DMS153 (cell line): ENCODE results near the gene WFIKKN2.
A peak's percentile ranks its signal among the peaks of the same experiment; 100 is the strongest.

Source experiments
- DNase-seq: peaks from one replicate; lab custom pipeline; 2025; lab: John Stamatoyannopoulos, UW

Gene WFIKKN2

GRCh38 chr17:50834429-50835300 lies 721 bp upstream of the WFIKKN2 start:
- DNase-seq = no peak

- no peak for DNase-seq
Measured at GRCh38 chr17:50836826-50837225, 1.4 kb downstream of the WFIKKN2 start.

DNA sequence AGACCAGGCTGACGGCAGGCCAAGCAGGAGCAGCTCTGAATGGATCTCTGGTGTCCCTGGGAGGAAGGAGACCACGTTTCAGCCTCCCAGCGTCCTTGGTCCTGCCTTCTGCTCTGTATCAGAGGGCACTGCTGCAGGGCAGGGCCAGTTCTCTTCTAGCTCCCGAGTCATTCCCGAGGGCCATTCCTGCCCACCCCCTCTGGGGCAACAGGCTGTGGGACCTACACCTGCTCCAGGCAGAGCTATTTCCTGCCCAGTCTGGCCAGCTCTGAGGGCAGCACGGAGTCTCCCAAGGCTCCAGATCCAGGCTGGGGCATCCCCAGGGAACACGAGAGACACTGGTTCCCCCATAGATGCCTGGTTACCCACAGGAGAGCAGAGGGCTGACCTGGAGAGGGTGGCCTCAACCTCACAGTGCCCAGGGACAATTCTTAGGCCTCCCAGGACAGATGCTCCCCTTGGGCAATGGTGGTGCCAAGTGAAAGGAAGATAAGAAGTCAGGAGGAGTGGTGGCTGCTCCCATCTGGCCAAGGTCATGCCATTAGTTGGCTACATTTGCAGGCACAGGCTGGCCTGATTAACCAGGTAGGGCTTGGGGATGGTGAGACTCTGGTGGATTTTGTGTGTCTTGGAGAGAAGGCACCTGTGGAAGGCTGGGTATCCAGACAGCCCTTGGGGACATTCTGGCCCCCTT lies 2.0 kb downstream of the WFIKKN2 start:
- no peak for DNase-seq

DNA sequence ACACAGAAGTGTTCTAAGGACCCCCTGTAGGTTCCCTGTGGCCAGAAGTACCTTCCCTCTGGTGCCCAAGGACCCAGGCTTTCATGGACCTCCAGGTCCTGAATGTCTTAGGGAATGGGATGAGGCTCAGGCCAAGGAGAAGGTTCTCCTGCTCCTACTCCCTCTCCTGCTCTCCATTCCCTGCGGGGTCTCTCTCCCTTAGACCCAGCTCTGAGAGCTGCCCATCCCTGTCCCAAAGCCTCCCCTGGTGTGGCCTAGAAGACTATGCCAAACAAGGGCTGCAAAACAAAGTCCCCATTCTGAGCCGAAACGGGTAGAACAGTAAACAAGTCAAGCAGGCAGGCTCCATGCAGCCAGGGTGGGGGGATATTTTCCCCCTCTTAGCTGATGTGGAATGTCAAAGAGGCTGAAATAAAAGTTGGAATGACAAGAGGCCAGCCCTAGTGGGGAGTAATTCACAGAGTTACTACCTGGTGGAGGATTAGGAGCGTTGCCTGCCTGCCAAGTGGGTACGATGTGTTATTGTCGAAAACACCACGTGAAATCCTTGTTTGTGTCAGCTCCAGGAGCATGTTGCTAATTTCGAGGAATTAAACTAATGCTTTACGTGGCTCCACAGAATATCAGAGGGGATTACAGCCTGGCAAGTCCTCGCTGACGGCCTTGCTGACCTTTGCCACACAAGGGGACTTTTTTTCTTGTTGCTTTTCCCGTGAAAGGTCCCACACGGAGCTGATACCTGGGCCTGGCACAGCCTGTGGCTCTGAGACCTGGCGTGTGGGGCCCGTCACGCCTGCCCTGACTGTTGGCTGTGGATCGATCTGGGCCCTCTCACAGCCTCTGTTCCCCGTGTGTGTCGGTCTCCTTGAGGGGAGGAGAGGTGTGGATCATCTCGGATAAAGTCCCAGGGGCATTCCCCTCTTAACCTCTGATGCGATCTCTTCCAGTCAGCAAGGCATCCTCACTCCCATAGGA lies 2.9 kb downstream of the WFIKKN2 start:
- no peak for DNase-seq

DNA sequence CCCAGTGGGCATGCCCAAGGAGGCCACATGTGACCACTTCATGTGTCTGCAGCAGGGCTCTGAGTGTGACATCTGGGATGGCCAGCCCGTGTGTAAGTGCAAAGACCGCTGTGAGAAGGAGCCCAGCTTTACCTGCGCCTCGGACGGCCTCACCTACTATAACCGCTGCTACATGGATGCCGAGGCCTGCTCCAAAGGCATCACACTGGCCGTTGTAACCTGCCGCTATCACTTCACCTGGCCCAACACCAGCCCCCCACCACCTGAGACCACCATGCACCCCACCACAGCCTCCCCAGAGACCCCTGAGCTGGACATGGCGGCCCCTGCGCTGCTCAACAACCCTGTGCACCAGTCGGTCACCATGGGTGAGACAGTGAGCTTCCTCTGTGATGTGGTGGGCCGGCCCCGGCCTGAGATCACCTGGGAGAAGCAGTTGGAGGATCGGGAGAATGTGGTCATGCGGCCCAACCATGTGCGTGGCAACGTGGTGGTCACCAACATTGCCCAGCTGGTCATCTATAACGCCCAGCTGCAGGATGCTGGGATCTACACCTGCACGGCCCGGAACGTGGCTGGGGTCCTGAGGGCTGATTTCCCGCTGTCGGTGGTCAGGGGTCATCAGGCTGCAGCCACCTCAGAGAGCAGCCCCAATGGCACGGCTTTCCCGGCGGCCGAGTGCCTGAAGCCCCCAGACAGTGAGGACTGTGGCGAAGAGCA lies 4.4 kb downstream of the WFIKKN2 start:
- DNase-seq = no peak

GRCh38 chr17:50840311-50840851 lies 5.0 kb downstream of the WFIKKN2 start:
- DNase-seq = no peak

- no peak for DNase-seq
Measured at GRCh38 chr17:50841277-50841948, 6.0 kb downstream of the WFIKKN2 start.

DNA sequence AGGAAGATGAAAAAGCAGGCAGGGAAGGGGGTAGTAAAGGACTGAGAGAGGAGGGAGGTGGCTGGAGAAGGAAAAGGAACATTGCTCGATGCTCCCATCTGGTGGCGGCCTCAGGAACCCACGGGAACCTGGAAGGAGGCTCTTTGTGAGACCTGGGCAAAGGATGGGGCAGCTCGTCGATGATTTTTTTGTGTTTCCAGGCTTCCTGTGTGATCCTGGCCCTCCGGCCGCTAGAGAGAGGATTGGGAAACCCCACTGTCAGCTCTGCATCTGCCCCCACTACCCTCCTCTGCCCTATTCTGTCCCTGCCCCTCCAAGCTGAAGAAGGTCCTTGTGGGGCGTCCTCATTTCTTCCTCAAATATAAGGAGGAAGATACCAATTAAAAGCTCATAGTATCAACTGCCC lies 6.6 kb downstream of the WFIKKN2 start:
- peak; percentile 50 for DNase-seq

DNA sequence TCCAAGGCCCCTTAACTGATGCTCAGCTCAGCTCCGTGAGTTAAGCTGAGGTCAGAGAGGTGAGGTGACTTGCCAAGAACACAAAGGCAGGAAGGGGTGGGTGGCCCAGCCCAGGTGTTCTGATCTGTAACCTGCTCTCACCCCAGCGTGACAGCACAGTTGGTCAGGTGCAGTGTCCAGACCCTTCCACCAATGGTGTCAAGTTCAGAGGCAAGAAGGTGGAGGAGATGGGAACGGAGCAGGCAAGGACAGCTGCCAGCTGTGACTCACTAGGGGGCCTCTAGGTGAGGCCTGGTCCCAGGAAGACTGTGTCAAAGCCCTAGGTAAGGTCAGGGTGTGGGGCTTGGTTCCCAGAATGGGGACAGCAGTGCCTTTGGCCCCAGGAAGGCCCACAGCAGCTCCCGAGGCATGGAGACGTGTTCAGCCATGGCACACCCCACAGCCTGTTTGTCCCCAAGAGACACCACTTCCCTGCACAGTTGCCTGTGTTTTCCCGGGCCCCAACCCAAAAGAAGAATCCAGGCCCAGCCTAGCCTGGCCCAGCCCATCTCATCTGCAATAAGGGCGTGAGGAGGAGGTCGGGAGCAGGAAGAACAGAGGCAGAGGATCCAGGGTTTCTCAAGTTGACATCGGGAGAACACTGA lies 7.2 kb downstream of the WFIKKN2 start:
- no peak for DNase-seq

- no peak for DNase-seq
Measured at GRCh38 chr17:50843150-50843905, 7.9 kb downstream of the WFIKKN2 start.

DNA sequence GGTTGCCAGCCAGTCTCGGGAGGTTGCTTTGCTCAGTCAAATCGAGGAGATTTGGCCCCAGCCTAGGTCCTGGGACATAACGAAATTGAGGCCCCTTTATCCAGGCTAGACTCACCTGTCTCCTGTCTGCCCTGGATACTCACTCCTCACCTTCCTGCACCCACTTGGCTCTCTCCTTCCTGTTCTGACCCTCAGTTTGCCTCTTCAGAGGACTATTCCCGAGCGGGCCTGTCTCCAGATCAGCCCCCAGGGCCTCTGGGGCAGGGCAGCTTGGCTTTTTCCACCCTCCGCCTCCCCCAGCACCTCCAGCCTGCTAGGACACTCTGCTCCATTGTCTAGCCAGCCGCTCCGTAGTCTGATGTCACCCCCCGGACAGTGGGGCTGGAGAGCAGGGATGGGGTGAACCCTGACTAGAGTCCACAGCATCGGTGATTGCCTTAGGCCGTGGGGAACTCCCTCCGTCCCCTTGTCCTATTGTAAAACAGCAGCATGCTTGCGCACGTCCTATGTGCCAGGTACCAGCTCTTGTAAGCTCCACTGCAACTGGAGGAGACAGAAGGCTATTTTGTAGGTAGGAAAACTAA lies 8.8 kb downstream of the WFIKKN2 start:
- no peak for DNase-seq

DNA sequence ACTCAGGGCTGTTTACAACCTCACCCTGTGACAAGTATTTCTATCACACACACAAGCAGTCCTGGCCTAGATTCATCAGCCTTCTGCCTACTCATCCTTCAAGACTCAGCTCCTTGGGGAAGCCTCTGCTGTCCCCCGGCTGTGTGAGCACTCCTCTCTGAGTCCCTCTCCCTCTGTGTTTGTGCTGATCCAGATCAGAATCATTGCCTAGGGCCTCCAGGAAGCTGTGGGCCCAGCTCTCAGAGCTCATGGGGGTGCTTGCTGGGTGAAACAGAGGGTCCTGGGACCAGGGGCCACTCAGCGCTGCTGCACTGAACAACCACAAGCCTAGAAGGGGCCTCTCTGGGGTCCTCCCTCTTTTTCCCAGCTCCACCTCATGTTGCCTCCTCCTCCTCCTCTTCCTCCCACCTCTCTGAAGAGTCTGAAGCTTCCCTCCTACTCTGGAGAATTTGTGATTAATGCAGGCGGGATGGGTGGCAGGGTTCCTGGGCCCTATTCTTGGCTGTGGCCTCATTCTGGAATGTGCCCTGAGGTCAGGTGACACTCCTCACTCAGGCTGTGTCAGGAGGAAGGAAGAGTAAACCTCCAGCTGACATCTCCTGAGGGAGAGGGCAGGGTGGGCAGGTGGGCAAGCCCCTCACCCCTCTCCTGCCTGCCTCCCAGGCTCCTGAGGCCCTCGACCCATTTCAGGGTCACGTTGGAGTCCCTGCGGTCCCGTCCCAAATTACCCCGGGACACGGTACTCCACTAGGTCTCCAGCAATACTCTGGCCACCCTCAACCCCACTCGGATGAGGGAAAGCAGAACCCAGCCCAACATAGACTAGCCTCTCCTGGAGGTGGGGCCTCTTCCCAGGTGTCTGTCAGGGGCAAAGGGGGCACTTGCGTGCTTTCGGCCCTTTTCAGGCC lies 10.1 kb downstream of the WFIKKN2 start:
- DNase-seq = no peak

DNA sequence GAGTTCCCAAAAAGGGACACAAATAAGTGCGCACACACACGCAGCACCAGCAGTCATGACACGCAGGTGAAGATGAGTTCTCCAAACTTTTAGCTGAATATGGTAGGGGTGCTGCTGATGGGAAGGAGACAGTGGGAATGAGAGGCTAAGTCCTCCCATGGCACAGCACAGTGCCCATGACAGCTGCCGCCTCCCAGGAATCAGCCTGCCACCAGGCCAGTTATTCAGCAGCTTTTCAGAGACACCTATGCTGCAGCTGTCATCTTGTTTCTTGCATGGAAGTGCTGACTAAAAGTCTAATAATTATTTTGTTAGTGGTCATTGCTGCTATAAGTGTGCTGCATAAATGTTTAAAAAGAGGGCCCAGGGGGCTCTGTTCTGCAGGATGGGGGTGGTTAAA lies 12.2 kb downstream of the WFIKKN2 start:
- no peak for DNase-seq

DNA sequence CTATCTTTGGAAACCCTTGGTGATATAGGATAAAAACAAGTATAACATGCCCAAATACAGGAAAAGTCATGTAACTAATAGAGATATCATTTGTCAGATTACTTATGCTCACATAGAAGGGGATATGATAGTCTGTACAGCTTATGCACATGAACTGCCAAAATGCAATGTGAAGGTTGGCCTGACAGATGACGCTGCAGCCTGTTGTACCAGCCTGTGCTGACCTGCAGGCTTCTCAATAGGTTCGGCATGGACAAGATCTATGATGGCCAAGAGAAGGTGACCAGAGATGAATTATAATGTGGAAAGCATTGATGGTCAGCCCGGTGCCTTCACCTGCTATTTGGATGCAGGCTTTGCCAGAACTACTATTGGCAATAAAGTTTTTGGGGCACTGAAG lies 12.7 kb downstream of the WFIKKN2 start:
- no peak for DNase-seq

GRCh38 chr17:50848711-50849110 lies 13.3 kb downstream of the WFIKKN2 start:
- DNase-seq = no peak

DNA sequence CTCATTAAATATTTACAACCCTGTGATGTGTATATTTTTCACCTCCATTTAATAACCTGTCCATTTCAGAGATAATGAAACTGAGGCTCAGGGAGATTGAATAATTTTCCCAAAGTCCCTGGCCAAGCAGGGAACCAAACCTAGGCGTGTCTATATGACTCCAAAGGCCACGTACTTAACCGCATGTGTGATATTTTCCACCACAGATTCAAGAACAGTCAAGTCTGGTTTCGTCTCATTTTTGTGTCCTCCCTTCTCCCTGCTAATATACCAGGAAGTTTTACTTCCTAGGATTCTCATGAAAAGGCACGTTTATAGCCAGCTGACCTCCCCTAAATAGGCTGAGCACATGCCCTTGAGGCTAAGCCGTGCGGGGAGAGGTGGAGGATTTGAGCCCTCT lies 15.3 kb downstream of the WFIKKN2 start:
- no peak for DNase-seq

DNA sequence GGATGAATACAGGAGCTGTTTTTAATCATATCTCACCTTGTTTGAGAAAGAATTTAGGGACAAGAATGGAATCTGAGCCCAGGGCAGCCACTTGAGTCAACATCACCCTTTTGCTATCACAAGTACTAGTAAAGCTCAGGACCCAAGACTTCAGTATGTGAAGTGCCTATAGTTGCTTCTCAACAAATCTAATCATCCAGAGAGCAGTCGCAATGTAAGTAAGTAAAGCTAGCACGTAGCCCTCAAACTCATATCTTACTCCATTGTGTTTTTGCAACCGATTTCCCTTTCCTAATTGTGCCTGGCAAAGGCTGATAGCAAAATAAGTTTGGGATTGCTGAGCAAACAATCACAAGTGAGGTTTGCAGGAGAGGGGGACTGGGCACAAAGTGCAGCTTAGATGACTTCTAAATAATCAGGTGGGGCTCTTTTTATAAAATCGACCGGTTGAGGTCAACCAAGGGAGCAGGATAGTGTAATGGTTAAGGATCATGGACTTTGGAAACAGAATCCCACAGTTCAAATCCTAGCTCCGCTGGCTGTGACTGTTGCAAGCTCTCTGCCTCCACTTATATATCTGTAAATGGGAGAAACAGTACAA lies 17.7 kb downstream of the WFIKKN2 start:
- no peak for DNase-seq

DNA sequence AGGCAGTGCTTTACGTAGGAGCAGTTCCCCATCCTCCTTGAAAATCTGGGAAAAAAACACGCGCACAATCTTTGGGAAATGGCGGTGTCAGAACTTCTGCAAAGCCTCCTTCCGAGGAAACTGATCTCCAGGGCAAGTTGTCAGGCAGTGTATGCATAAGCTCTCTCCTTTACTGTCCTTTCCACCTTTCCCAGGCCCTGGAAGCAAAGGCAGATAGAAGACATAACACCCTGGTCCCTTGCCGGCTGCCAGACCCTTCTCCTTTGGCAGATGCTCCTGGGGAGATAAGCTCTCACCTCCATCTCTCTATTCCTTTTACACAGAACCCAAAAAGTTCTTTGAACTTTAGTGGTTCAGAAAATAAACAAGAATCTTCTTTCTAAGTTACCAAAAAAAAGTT lies 18.4 kb downstream of the WFIKKN2 start:
- DNase-seq = no peak
